ENCODE results near the gene BUD13. TPM values are rescaled to one million over a fixed set of nuclear protein-coding genes. Genes with fewer than 3 reads are reported as not detected.

Gene BUD13
- total and polyA plus RNA-seq, 10 donors: 12.3 to 20.3 (median 16.3) TPM

DNA sequence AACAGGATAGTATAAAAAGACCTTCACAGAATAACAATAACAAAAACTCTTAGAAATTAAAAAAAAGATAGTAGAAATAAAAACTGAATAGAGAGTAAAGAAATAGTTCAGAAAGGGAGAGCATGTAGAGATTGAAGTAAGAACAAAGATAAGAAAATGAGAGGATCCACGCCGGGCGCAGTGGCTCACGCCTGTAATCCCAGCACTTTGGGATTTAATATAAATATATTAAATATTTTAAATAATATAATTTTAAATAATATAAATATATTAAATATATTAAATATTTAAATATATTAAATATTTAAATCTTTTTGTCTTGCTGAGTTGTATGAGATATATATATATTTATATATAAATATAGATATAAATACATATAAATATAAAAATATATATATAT is 39.3 kb upstream of the BUD13 start:
- H3K9me3 ChIP-seq: no peaks in the 10 kb centered on the region
- no peak for DNase-seq
- no peaks in the 10 kb centered on the region for H3K27me3 ChIP-seq (replicated peaks in 1 of 7)
- intact Hi-C loops (cut with DNase I; ENCODE audit: low total_unique reads): no loop called here
- H3K4me3 ChIP-seq: no peak overlapping the region
- no peak overlapping the region for H3K27ac ChIP-seq
- TF ChIP-seq, protein P1, sequence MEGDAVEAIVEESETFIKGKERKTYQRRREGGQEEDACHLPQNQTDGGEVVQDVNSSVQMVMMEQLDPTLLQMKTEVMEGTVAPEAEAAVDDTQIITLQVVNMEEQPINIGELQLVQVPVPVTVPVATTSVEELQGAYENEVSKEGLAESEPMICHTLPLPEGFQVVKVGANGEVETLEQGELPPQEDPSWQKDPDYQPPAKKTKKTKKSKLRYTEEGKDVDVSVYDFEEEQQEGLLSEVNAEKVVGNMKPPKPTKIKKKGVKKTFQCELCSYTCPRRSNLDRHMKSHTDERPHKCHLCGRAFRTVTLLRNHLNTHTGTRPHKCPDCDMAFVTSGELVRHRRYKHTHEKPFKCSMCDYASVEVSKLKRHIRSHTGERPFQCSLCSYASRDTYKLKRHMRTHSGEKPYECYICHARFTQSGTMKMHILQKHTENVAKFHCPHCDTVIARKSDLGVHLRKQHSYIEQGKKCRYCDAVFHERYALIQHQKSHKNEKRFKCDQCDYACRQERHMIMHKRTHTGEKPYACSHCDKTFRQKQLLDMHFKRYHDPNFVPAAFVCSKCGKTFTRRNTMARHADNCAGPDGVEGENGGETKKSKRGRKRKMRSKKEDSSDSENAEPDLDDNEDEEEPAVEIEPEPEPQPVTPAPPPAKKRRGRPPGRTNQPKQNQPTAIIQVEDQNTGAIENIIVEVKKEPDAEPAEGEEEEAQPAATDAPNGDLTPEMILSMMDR (IDR thresholded peaks at IDR 0.05 in 8 of 11, conservative IDR thresholded peaks at IDR 0.05 in 3 of 11): no peak
- no peak for TF ChIP-seq POLR2A (IDR thresholded peaks at IDR 0.05)
- no peak for TF ChIP-seq POLR2AphosphoS5 (IDR thresholded peaks at IDR 0.05)
- H3K36me3 ChIP-seq: no peaks in the 10 kb centered on the region
- H3K4me1 ChIP-seq: no peaks in the 10 kb centered on the region
- 84 to 97% (median 94%) methylated on average over 4 of the region's 4 CpGs for WGBS, 5 donors

- 81 to 93% (median 85%) methylated on average over 3 of the region's 3 CpGs for WGBS, 5 donors
- Histone ChIP-seq H3K4me3 (no peak overlapping the region), H3K4me1 (no peaks in the 10 kb centered on the region), H3K36me3 (no peaks in the 10 kb centered on the region), H3K27ac (no peak overlapping the region), H3K9me3 (no peaks in the 10 kb centered on the region), H3K27me3 (replicated peaks in 1 of 7) (no peaks in the 10 kb centered on the region)
- intact Hi-C loops (cut with DNase I; ENCODE audit: low total_unique reads): no loop called here
- TF ChIP-seq POLR2A (IDR thresholded peaks at IDR 0.05): no peak
- TF ChIP-seq POLR2AphosphoS5 (IDR thresholded peaks at IDR 0.05): no peak
- DNase-seq: no peak
Measured at GRCh38 chr11:116811194-116811593, 38.4 kb upstream of the BUD13 start.

DNA sequence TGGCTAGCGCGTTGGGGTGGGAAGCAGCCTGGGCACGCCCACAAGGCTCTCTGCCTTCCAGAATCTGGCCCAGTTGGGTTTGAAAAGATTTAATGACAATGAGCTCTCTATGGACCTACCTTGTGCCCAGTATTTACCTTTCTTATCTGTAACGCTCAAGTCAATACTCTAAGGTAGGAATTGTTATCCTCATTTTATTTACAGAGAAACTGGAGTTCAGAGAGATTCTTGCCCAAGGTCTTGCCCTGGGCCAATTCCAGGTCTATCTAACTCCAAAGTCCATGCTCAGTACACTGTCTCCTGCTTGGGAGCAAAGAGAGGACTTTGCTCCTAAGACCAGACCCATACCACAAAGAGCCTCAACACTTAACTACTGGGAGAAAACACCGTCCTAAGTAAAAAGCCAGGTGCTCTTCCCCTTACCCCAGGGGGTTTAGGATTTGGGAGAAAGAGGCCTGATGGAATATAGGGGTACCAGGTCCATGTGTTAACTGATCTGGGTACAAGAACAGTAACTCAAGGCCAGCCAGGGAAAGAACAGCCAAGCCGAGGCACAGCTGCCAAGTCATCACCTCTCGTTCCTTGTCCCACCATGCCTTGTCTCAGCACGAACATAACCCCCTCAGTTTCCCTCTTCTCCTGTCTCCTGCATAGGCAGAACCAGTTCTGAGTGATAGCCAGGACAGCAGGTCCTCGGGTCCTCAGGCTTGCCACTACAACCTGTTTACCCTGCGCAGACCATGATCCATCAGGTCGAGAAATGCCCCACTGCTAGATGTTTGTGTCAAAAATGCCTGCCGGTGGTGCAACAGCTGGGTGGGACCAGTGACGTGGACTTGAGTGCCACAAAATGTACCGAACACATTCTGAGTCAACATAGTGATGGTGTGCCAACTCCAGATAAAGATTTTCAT is 35.7 kb upstream of the BUD13 start:
- Histone ChIP-seq H3K36me3 (no peaks in the 10 kb centered on the region), H3K9me3 (no peaks in the 10 kb centered on the region), H3K4me3 (no peak overlapping the region), H3K4me1 (no peaks in the 10 kb centered on the region), H3K27me3 (replicated peaks in 1 of 7) (no peaks in the 10 kb centered on the region), H3K27ac (no peak overlapping the region)
- WGBS, 5 donors: 81 to 88% (median 86%) methylated on average over 14 of the region's 14 CpGs
- DNase-seq: no peak
- TF ChIP-seq, protein P1 (IDR thresholded peaks at IDR 0.05 in 8 of 11, conservative IDR thresholded peaks at IDR 0.05 in 3 of 11): no peak
- TF ChIP-seq POLR2A (IDR thresholded peaks at IDR 0.05): no peak
- TF ChIP-seq POLR2AphosphoS5 (IDR thresholded peaks at IDR 0.05): no peak
- intact Hi-C loops (cut with DNase I; ENCODE audit: low total_unique reads): no loop called here

- H3K9me3 ChIP-seq: no peaks in the 10 kb centered on the region
- no peak overlapping the region for H3K4me3 ChIP-seq
- H3K27ac ChIP-seq: no peak overlapping the region
- WGBS, 5 donors: 85 to 93% (median 87%) methylated on average over 6 of the region's 6 CpGs
- no peak for DNase-seq
- intact Hi-C loops (cut with DNase I; ENCODE audit: low total_unique reads): no loop called here
- no peaks in the 10 kb centered on the region for H3K27me3 ChIP-seq (replicated peaks in 1 of 7)
- no peaks in the 10 kb centered on the region for H3K4me1 ChIP-seq
- no peaks in the 10 kb centered on the region for H3K36me3 ChIP-seq
- no peak for TF ChIP-seq POLR2A (IDR thresholded peaks at IDR 0.05)
- no peak for TF ChIP-seq POLR2AphosphoS5 (IDR thresholded peaks at IDR 0.05)
- TF ChIP-seq, protein P1 (IDR thresholded peaks at IDR 0.05 in 8 of 11, conservative IDR thresholded peaks at IDR 0.05 in 3 of 11): no peak
Measured at GRCh38 chr11:116807601-116808261, 34.9 kb upstream of the BUD13 start.
